Cardiac ventricle fibroblast (primary cell): ENCODE results near the gene MAP3K5. TPM values are rescaled to one million over a fixed set of nuclear protein-coding genes. Genes with fewer than 3 reads are reported as not detected.

Experiments used
- total RNA-seq: library from RNA; depleted of rRNA; stranded (reverse); fragments of >200 nt; gene quantifications from 2 replicates; pipeline ENCODE4 v1.2.3, GENCODE V29; 2015

The MAP3K5 gene, protein sequence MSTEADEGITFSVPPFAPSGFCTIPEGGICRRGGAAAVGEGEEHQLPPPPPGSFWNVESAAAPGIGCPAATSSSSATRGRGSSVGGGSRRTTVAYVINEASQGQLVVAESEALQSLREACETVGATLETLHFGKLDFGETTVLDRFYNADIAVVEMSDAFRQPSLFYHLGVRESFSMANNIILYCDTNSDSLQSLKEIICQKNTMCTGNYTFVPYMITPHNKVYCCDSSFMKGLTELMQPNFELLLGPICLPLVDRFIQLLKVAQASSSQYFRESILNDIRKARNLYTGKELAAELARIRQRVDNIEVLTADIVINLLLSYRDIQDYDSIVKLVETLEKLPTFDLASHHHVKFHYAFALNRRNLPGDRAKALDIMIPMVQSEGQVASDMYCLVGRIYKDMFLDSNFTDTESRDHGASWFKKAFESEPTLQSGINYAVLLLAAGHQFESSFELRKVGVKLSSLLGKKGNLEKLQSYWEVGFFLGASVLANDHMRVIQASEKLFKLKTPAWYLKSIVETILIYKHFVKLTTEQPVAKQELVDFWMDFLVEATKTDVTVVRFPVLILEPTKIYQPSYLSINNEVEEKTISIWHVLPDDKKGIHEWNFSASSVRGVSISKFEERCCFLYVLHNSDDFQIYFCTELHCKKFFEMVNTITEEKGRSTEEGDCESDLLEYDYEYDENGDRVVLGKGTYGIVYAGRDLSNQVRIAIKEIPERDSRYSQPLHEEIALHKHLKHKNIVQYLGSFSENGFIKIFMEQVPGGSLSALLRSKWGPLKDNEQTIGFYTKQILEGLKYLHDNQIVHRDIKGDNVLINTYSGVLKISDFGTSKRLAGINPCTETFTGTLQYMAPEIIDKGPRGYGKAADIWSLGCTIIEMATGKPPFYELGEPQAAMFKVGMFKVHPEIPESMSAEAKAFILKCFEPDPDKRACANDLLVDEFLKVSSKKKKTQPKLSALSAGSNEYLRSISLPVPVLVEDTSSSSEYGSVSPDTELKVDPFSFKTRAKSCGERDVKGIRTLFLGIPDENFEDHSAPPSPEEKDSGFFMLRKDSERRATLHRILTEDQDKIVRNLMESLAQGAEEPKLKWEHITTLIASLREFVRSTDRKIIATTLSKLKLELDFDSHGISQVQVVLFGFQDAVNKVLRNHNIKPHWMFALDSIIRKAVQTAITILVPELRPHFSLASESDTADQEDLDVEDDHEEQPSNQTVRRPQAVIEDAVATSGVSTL (N-terminal part only)
- 7.1 and 7.5 TPM in 2 replicates for total RNA-seq

GRCh38 chr6:136792410-136793262 lies at the start of gene MAP3K5:
Gene MAP3K5, minus strand, starts transcription at chr6:136792477. Its CDS starts 320 bp downstream, at chr6:136792157.

GRCh38 chr6:136822376-136823127 lies 30.3 kb upstream of the MAP3K5 start, which contains the start of gene PEX7:
Gene PEX7, plus strand, starts transcription at chr6:136822592. Its CDS starts 74 bp downstream, at chr6:136822666.

DNA sequence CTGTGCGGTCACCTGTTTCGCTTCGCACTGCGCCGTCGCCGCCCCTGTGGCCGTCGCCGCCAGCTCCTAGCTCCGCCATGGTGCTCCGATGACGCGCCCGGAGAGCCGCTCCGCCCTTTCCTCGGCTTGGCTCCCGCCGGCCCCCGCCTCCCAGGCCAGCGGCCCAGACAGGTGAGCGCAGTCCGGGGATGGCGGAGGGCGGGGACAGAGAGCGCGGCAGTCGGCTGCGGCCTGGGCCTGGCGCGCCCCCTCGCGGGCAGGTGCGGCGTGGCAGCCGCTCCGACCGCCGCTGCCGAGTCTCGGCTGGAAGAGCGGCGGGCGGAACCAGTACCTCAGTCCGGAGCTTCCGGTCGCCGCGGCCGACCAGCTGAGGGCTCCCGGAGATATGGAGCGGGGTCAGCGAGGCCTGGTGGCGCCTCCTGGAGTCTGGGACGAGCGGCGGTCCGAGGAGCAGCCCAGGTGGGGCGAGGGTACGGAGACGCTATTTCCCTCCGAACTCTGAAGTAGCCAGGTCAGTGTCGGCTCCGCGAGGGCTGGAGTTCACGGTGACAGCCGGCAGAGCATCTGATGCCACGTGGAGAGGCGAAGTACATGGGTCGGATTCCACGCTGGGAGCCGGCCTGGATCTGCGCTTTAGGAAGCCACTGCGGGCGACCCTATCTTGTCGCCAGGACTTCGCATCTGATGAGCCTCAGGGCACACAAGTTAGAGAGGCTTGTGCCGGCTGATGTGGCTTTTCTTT lies 241.8 kb downstream of the MAP3K5 start, which contains the start of gene MAP7:
Gene MAP7 (minus strand): TSS at position 93 of the 742 bp plus-strand sequence. CDS start 14 bp downstream, at position 79.

Other genes starting within 250 kb of the MAP3K5 start
- gene MAP7, start 242.1 kb downstream of the MAP3K5 start, total RNA-seq = 0.10 and 0.12 TPM in 2 replicates
- gene PEX7, start 30.1 kb upstream of the MAP3K5 start, total RNA-seq = 5.4 and 8.8 TPM in 2 replicates
- gene SLC35D3, start 129.8 kb upstream of the MAP3K5 start, total RNA-seq = not detected in 2 replicates